Stimulated activated CD4-positive, alpha-beta T cell treated with anti-CD3 and anti-CD28 coated beads, TNF-alpha, amount 100 ng/mL, for 1 hour (primary cell): ENCODE results near the gene VOPP1.
"Not testable (repeated sequence)": the region's sequence is repeated elsewhere in the genome, so short reads cannot be mapped to it uniquely, and the experiment has no call there.

ENCODE experiments used
- DNase-seq, 3 donors: peaks; one replicate each; pipeline ENCODE4 v3.0.0-alpha.2; 2020; ENCODE audit warnings: low read depth in 3 of 3, low spot score in 1 of 3

VOPP1 gene

GRCh38 chr7:55512635-55513191, 59.6 kb downstream of the VOPP1 start:
- DNase-seq: no peak

GRCh38 chr7:55510621-55511020, 61.7 kb downstream of the VOPP1 start:
- DNase-seq: no peak

- DNase-seq: not testable (repeated sequence)
These were observed 62.1 kb downstream of the VOPP1 start for GRCh38 chr7:55510206-55510605.

- DNase-seq: no peak
These were observed 63.0 kb downstream of the VOPP1 start for GRCh38 chr7:55509322-55509721.

- DNase-seq: no peak
These were observed 63.9 kb downstream of the VOPP1 start for GRCh38 chr7:55508221-55509011.

- no peak for DNase-seq
These were observed 64.6 kb downstream of the VOPP1 start for GRCh38 chr7:55507743-55508142.

- DNase-seq: no peak
These were observed 67.2 kb downstream of the VOPP1 start for GRCh38 chr7:55504967-55505658.

GRCh38 chr7:55504093-55504859, 68.0 kb downstream of the VOPP1 start:
- DNase-seq: no peak

GRCh38 chr7:55502858-55503440, 69.4 kb downstream of the VOPP1 start:
- no peak for DNase-seq

- DNase-seq: no peak
These were observed 70.0 kb downstream of the VOPP1 start for GRCh38 chr7:55502124-55502857.

GRCh38 chr7:55501611-55502010, 70.7 kb downstream of the VOPP1 start:
- no peak for DNase-seq

- no peak for DNase-seq
These were observed 72.1 kb downstream of the VOPP1 start for GRCh38 chr7:55500117-55500756.

- no peak for DNase-seq
These were observed 72.7 kb downstream of the VOPP1 start for GRCh38 chr7:55499591-55499990.

GRCh38 chr7:55498770-55499169, 73.5 kb downstream of the VOPP1 start:
- DNase-seq: no peak

GRCh38 chr7:55498142-55498541, 74.2 kb downstream of the VOPP1 start:
- DNase-seq: no peak

GRCh38 chr7:55497521-55497920, 74.8 kb downstream of the VOPP1 start:
- no peak for DNase-seq

- no peak for DNase-seq
These were observed 75.4 kb downstream of the VOPP1 start for GRCh38 chr7:55496906-55497305.

- DNase-seq: no peak
These were observed 77.4 kb downstream of the VOPP1 start for GRCh38 chr7:55494951-55495350.

GRCh38 chr7:55493408-55493807, 78.9 kb downstream of the VOPP1 start:
- DNase-seq: no peak

- DNase-seq: no peak
These were observed 81.0 kb downstream of the VOPP1 start for GRCh38 chr7:55491346-55491745.
